A673 (cell line): ENCODE measurements around the gene PIGC.

Experiments used
- EZH2 ChIP-seq: fragments of 200-600 bp; sonication (generic); IDR thresholded peaks from 2 replicates; pipeline ENCODE4 v1.6.1; 2017; ENCODE audit warnings: borderline replicate concordance, low read depth, mild to moderate bottlenecking, mixed read lengths, antibody characterized with exemption, low read length; ENCODE audit not compliant: poor library complexity, severe bottlenecking
- TF ChIP-seq, protein P1 (sequence below): fragments of 300-800, 200-600 bp; sonication (generic); conservative IDR thresholded peaks from 2 replicates; pipeline ENCODE4 v1.5.1; 2017; ENCODE audit warnings: low read depth, mild to moderate bottlenecking, antibody characterized with exemption, low read length, moderate library complexity, mixed read lengths

DNA sequence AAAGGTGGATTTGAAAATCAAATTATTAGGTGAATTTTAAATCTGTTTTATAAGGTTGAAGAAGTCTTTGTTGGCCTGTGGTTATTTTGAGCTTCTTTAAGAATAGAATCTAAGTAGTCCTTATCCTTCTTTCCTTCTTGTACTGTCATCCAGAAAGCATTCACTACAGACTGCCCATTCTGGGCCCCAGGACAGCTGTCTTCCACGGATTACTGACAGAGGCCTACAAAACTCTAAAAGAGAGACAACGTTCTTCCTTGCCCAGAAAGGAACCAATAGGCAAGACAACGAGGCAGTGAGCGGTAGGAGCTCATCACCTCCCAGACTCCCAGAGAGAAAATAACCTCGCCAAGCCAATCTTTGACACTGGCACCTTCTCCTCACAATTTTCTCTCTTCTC lies 24.4 kb upstream of the PIGC start:
- TF ChIP-seq, protein P1, sequence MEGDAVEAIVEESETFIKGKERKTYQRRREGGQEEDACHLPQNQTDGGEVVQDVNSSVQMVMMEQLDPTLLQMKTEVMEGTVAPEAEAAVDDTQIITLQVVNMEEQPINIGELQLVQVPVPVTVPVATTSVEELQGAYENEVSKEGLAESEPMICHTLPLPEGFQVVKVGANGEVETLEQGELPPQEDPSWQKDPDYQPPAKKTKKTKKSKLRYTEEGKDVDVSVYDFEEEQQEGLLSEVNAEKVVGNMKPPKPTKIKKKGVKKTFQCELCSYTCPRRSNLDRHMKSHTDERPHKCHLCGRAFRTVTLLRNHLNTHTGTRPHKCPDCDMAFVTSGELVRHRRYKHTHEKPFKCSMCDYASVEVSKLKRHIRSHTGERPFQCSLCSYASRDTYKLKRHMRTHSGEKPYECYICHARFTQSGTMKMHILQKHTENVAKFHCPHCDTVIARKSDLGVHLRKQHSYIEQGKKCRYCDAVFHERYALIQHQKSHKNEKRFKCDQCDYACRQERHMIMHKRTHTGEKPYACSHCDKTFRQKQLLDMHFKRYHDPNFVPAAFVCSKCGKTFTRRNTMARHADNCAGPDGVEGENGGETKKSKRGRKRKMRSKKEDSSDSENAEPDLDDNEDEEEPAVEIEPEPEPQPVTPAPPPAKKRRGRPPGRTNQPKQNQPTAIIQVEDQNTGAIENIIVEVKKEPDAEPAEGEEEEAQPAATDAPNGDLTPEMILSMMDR, result no peak
- TF ChIP-seq EZH2, result no peak
